ENCODE measurements around the gene ALB. TPM values are rescaled to one million over a fixed set of nuclear protein-coding genes. Genes with fewer than 3 reads are reported as not detected.

Gene ALB
- total RNA-seq, 4 donors from 2014 or later, result 0.32 TPM; not detected in 3

DNA sequence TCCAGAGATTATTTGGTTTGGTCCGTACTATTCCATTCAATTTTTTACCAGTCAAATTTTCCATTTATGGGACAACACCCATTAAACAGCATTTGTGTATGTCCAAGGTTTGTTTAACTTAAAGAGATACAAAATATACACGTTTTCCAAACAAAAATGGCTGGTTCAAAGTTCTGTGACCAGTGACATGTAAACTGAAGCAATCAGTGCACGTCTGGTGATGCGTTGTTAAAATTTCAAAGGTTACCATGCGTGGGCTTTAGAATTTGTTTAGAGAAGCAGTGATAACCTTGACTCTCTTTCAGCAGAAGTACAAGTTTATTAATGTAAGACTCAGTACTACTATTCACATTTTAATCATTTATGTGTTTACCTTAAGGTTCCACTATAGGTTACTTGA is 25.2 kb upstream of the ALB start:
- Histone ChIP-seq H3K4me3 (no peak overlapping the region), H3K9me3 (no peaks in the 10 kb centered on the region), H3K27ac (replicated peaks in 1 of 4) (no peak overlapping the region), H3K27me3 (no peaks in the 10 kb centered on the region), H3K36me3 (no peaks in the 10 kb centered on the region), H3K4me1 (no peaks in the 10 kb centered on the region)
- TF ChIP-seq POLR2AphosphoS5 (IDR thresholded peaks at IDR 0.05), result no peak
- TF ChIP-seq, protein P1, sequence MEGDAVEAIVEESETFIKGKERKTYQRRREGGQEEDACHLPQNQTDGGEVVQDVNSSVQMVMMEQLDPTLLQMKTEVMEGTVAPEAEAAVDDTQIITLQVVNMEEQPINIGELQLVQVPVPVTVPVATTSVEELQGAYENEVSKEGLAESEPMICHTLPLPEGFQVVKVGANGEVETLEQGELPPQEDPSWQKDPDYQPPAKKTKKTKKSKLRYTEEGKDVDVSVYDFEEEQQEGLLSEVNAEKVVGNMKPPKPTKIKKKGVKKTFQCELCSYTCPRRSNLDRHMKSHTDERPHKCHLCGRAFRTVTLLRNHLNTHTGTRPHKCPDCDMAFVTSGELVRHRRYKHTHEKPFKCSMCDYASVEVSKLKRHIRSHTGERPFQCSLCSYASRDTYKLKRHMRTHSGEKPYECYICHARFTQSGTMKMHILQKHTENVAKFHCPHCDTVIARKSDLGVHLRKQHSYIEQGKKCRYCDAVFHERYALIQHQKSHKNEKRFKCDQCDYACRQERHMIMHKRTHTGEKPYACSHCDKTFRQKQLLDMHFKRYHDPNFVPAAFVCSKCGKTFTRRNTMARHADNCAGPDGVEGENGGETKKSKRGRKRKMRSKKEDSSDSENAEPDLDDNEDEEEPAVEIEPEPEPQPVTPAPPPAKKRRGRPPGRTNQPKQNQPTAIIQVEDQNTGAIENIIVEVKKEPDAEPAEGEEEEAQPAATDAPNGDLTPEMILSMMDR (IDR thresholded peaks at IDR 0.05), result no peak
- TF ChIP-seq POLR2A (IDR thresholded peaks at IDR 0.05; ENCODE audit: low read depth), result no peak
- no peak for TF ChIP-seq EP300 (IDR thresholded peaks at IDR 0.05)
- no peak for DNase-seq (ENCODE audit: extremely low spot score)
- intact Hi-C loops (cut with DNase I), result no loop called here
- 48% methylated on average over 5 of the region's 5 CpGs for WGBS

- intact Hi-C loops (cut with DNase I), result no loop called here
Observed at GRCh38 chr4:73379946-73380345, 24.1 kb upstream of the ALB start.

DNA sequence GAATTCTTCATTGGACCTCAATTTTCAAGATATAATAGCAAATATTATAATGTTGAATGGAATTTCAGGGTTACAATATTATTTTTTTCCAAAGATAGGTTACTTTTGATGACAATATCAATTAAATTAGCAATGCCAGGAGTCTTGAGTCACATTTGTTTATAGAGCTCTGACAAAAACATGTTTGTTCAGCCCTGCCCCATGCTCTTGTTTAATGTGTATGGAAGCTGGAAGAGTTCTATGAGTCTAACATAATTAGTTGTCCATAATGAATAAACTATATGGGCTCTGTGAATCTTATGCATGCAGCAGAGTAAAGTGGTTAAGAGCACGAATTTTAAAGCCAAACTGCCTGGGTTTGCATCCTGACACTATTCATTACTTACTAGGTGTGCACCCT is 22.9 kb upstream of the ALB start:
- Histone ChIP-seq H3K4me3 (no peak overlapping the region), H3K4me1 (no peaks in the 10 kb centered on the region), H3K27ac (replicated peaks in 1 of 4) (no peak overlapping the region), H3K9me3 (no peaks in the 10 kb centered on the region), H3K36me3 (no peaks in the 10 kb centered on the region), H3K27me3 (no peaks in the 10 kb centered on the region)
- DNase-seq (ENCODE audit: extremely low spot score), result no peak
- TF ChIP-seq, protein P1 (IDR thresholded peaks at IDR 0.05), result no peak
- TF ChIP-seq POLR2AphosphoS5 (IDR thresholded peaks at IDR 0.05), result no peak
- TF ChIP-seq POLR2A (IDR thresholded peaks at IDR 0.05; ENCODE audit: low read depth), result no peak
- no peak for TF ChIP-seq EP300 (IDR thresholded peaks at IDR 0.05)
- 41% methylated on average over 1 of the region's 1 CpG for WGBS
- intact Hi-C loops (cut with DNase I), result no loop called here

More at GRCh38 chr4:73379946-73380345, 24.1 kb upstream of the ALB start:
- Histone ChIP-seq H3K27me3 (no peaks in the 10 kb centered on the region), H3K4me3 (no peak overlapping the region), H3K27ac (replicated peaks in 1 of 4) (no peak overlapping the region), H3K4me1 (no peaks in the 10 kb centered on the region), H3K36me3 (no peaks in the 10 kb centered on the region), H3K9me3 (no peaks in the 10 kb centered on the region)
- TF ChIP-seq, protein P1 (IDR thresholded peaks at IDR 0.05), result no peak
- TF ChIP-seq POLR2AphosphoS5 (IDR thresholded peaks at IDR 0.05) (no peak), POLR2A (IDR thresholded peaks at IDR 0.05; ENCODE audit: low read depth) (no peak), EP300 (IDR thresholded peaks at IDR 0.05) (no peak)
- no peak for DNase-seq (ENCODE audit: extremely low spot score)

DNA sequence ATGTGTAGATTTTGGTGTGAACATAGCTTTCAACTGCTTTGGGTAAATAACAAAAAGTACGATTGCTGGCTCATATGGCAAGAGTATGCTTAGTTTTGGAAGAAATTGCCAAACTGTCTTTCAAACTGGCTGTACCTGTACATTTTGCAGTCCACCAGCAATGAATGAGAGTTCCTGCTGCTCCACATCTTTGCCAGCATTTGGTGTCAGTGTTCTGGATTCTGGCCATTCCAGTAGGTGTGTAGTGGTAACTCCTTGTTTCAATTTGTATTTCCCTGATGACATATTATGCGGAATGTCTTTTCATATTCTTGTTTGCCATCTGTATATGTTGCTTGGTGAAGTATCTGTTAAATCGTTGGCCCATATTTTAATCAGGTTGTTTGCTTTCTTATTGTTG is 20.6 kb upstream of the ALB start:
- DNase-seq (ENCODE audit: extremely low spot score), result no peak
- TF ChIP-seq, protein P1 (IDR thresholded peaks at IDR 0.05), result no peak
- H3K27me3 ChIP-seq, result no peaks in the 10 kb centered on the region
- 76% methylated on average over 3 of the region's 3 CpGs for WGBS
- intact Hi-C loops (cut with DNase I), result no loop called here
- no peaks in the 10 kb centered on the region for H3K4me1 ChIP-seq
- no peak overlapping the region for H3K4me3 ChIP-seq
- H3K27ac ChIP-seq (replicated peaks in 1 of 4), result no peak overlapping the region
- no peaks in the 10 kb centered on the region for H3K36me3 ChIP-seq
- no peaks in the 10 kb centered on the region for H3K9me3 ChIP-seq

GRCh38 chr4:73387552-73387951 is 16.5 kb upstream of the ALB start:
- intact Hi-C loops (cut with DNase I), result no loop called here
- no peaks in the 10 kb centered on the region for H3K36me3 ChIP-seq

More at GRCh38 chr4:73387552-73387951, 16.5 kb upstream of the ALB start:
- H3K27ac ChIP-seq (replicated peaks in 1 of 4), result no peak overlapping the region
- no peaks in the 10 kb centered on the region for H3K27me3 ChIP-seq
- TF ChIP-seq POLR2AphosphoS5 (IDR thresholded peaks at IDR 0.05) (no peak), POLR2A (IDR thresholded peaks at IDR 0.05; ENCODE audit: low read depth) (no peak), EP300 (IDR thresholded peaks at IDR 0.05) (no peak)
- TF ChIP-seq, protein P1 (IDR thresholded peaks at IDR 0.05), result no peak
- H3K4me3 ChIP-seq, result no peak overlapping the region
- H3K4me1 ChIP-seq, result no peaks in the 10 kb centered on the region
- DNase-seq (ENCODE audit: extremely low spot score), result no peak
- H3K9me3 ChIP-seq, result no peaks in the 10 kb centered on the region

All from esophagus muscularis mucosa (tissue), 4 donors.